ENCODE results near the gene MFRP.
A peak's percentile ranks its signal among the peaks of the same experiment; 100 is the strongest.

Gene MFRP

GRCh38 chr11:119338318-119338890, 8.1 kb downstream of the MFRP start:
- peak; percentile 53 for DNase-seq (ENCODE audit: low read depth)

- DNase-seq (ENCODE audit: low read depth), result no peak
Measured at GRCh38 chr11:119337581-119338317, 8.8 kb downstream of the MFRP start.

- DNase-seq (ENCODE audit: low read depth), result no peak
Measured at GRCh38 chr11:119336744-119337469, 9.6 kb downstream of the MFRP start.

GRCh38 chr11:119335655-119336543, 10.6 kb downstream of the MFRP start:
- no peak for DNase-seq (ENCODE audit: low read depth)

- DNase-seq (ENCODE audit: low read depth), result no peak
Measured at GRCh38 chr11:119335091-119335654, 11.3 kb downstream of the MFRP start.

GRCh38 chr11:119334174-119334930, 12.2 kb downstream of the MFRP start, which contains the start of gene RNF26:
Gene RNF26 (plus strand): TSS chr11:119334527. CDS start chr11:119335123, 596 bp downstream.
- DNase-seq (ENCODE audit: low read depth), result peak; percentile 89

GRCh38 chr11:119332111-119332765, 14.3 kb downstream of the MFRP start:
- DNase-seq (ENCODE audit: low read depth), result no peak

- DNase-seq (ENCODE audit: low read depth), result no peak
Measured at GRCh38 chr11:119330237-119330636, 16.3 kb downstream of the MFRP start.

- no peak for DNase-seq (ENCODE audit: low read depth)
Measured at GRCh38 chr11:119329320-119329719, 17.2 kb downstream of the MFRP start.

- DNase-seq (ENCODE audit: low read depth), result no peak
Measured at GRCh38 chr11:119324189-119324588, 22.3 kb downstream of the MFRP start.

GRCh38 chr11:119323532-119324033, 22.9 kb downstream of the MFRP start:
- peak; percentile 69 for DNase-seq (ENCODE audit: low read depth)

GRCh38 chr11:119322921-119323531, 23.5 kb downstream of the MFRP start:
- no peak for DNase-seq (ENCODE audit: low read depth)

GRCh38 chr11:119322360-119322739, 24.2 kb downstream of the MFRP start:
- DNase-seq (ENCODE audit: low read depth), result no peak

- no peak for DNase-seq (ENCODE audit: low read depth)
Measured at GRCh38 chr11:119320776-119321524, 25.6 kb downstream of the MFRP start.

- DNase-seq (ENCODE audit: low read depth), result no peak
Measured at GRCh38 chr11:119320240-119320775, 26.2 kb downstream of the MFRP start.

GRCh38 chr11:119319700-119320239, 26.7 kb downstream of the MFRP start:
- DNase-seq (ENCODE audit: low read depth), result no peak

GRCh38 chr11:119319136-119319699, 27.3 kb downstream of the MFRP start:
- DNase-seq (ENCODE audit: low read depth), result no peak
